CD8-positive, alpha-beta memory T cell (primary cell): ENCODE results near the gene ZC3H15. TPM values are rescaled to one million over a fixed set of nuclear protein-coding genes. Genes with fewer than 3 reads are reported as not detected.

ENCODE experiments used
- CTCF ChIA-PET: fragments of 350-600 bp; sonication (Branson Sonifier 250); formaldehyde crosslinking; loops from one replicate; lab custom pipeline; 2021; ENCODE audit warnings: antibody characterized with exemption; lab: Charles Lee
- POLR2A ChIA-PET: fragments of 350-600 bp; sonication (Branson Sonifier 250); formaldehyde crosslinking; loops from one replicate; lab custom pipeline; 2021; ENCODE audit warnings: antibody characterized with exemption; lab: Charles Lee
- DNase-seq, 5 donors: peaks; one replicate each; pipeline versions ENCODE4 v3.0.0 to v3.0.0-alpha.2; 2020 to 2022; ENCODE audit warnings: mixed read lengths in 1 of 5
- H3K27ac ChIP-seq: one replicate; pipeline ENCODE4 v1.7.0; 2013; ENCODE audit warnings: low read depth, mild to moderate bottlenecking, low read length, moderate library complexity
- H3K27me3 ChIP-seq: 2 replicates; pipeline ENCODE4 v1.7.0; 2013; ENCODE audit warnings: low read length, mild to moderate bottlenecking; ENCODE audit not compliant: insufficient read depth, poor library complexity, severe bottlenecking
- H3K36me3 ChIP-seq: 2 replicates; pipeline ENCODE4 v1.7.0; 2013; ENCODE audit warnings: mild to moderate bottlenecking, low read length, moderate library complexity; ENCODE audit not compliant: insufficient read depth
- H3K4me1 ChIP-seq: 2 replicates; pipeline ENCODE4 v1.7.0; 2013; ENCODE audit warnings: mild to moderate bottlenecking, low read length, moderate library complexity; ENCODE audit not compliant: insufficient read depth
- H3K4me3 ChIP-seq: 2 replicates; pipeline ENCODE4 v1.7.0; 2013; ENCODE audit warnings: mild to moderate bottlenecking, low read length
- H3K9me3 ChIP-seq: 2 replicates; pipeline ENCODE4 v1.7.0; 2013; ENCODE audit warnings: mild to moderate bottlenecking, low read length
- H3K27ac Mint-ChIP-seq, 8 donors: one replicate each; pipeline ENCODE4 v1.8.0; 2020 to 2021; ENCODE audit warnings: mixed read lengths in 8 of 8, mild to moderate bottlenecking in 6 of 8, inconsistent platforms in 3 of 8, moderate library complexity in 3 of 8
- H3K27me3 Mint-ChIP-seq, 2 donors: one replicate each; pipeline ENCODE4 v1.8.0; 2020 to 2021; ENCODE audit warnings: mixed read lengths in 2 of 2, mild to moderate bottlenecking in 1 of 2, moderate library complexity in 1 of 2
- H3K36me3 Mint-ChIP-seq, 3 donors: one replicate each; pipeline ENCODE4 v1.8.0; 2020 to 2021; ENCODE audit warnings: mixed read lengths in 3 of 3, inconsistent platforms in 1 of 3, mild to moderate bottlenecking in 1 of 3
- H3K4me1 Mint-ChIP-seq, 3 donors: one replicate each; pipeline ENCODE4 v1.8.0; 2020 to 2021; ENCODE audit warnings: mixed read lengths in 3 of 3, inconsistent platforms in 1 of 3, mild to moderate bottlenecking in 1 of 3
- H3K4me3 Mint-ChIP-seq, 7 donors: one replicate each; pipeline ENCODE4 v1.8.0; 2020 to 2021; ENCODE audit warnings: mixed read lengths in 7 of 7, mild to moderate bottlenecking in 6 of 7, moderate library complexity in 4 of 7, inconsistent platforms in 2 of 7
- H3K9me3 Mint-ChIP-seq, 5 donors: one replicate each; pipeline ENCODE4 v1.8.0; 2020 to 2022; ENCODE audit warnings: mixed read lengths in 5 of 5, mild to moderate bottlenecking in 3 of 5, moderate library complexity in 2 of 5, inconsistent platforms in 1 of 5
- polyA plus RNA-seq: library from polyadenylated mRNA; unstranded; fragments of 300-500 nt; fragmentation: Illumina TruSeq; gene quantifications from one replicate; pipeline ENCODE4 v1.2.3, GENCODE V29; 2021
- total RNA-seq, 2 experiments: library from RNA; stranded (reverse); gene quantifications; one replicate each; pipeline ENCODE4 v1.2.3, GENCODE V29; 2021

ZC3H15 gene
- total and polyA plus RNA-seq, 3 experiments from 2014 or later, result 66.9 to 104 (median 101) TPM

DNA sequence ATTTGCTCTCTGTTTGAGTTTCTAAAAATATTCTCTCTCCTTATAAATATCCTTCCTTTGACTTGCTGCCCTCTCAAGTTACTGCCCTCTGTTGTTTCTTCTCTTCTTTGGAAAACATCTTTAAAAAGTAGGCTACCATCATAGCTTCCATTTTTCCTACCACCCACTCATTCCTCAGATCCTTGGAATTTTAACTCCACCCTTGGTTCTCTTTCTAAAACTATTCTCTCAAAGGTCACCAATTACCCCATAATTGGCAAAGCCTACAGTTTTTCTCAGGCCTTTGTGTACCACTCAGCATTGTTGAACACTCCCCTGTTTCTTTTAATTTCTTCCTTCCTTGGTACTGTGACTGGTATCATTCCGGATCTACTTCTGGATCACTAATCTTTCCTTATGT lies 60.8 kb downstream of the ZC3H15 start:
- no peak for DNase-seq
- Mint-ChIP-seq H3K36me3 (peaks cover 0 to 7% (median 0%) of the 10 kb centered on the region in 3 donors), H3K4me3 (no peak overlapping the region), H3K27ac (no peak overlapping the region), H3K9me3 (no peaks in the 10 kb centered on the region), H3K4me1 (no peaks in the 10 kb centered on the region), H3K27me3 (peaks cover 14 to 16% of the 10 kb centered on the region in 2 donors)
- no peaks in the 10 kb centered on the region for H3K9me3 ChIP-seq
- no peaks in the 10 kb centered on the region for H3K4me1 ChIP-seq
- no peak overlapping the region for H3K4me3 ChIP-seq
- ChIA-PET POLR2A (no interaction called here), CTCF (no interaction called here)
- H3K27me3 ChIP-seq, result no peaks in the 10 kb centered on the region
- H3K27ac ChIP-seq, result no peak overlapping the region
- no peaks in the 10 kb centered on the region for H3K36me3 ChIP-seq

GRCh38 chr2:186551323-186552050 lies 65.4 kb downstream of the ZC3H15 start:
- Histone ChIP-seq H3K36me3 (no peaks in the 10 kb centered on the region), H3K27ac (no peak overlapping the region), H3K4me1 (no peaks in the 10 kb centered on the region), H3K4me3 (no peak overlapping the region), H3K9me3 (no peaks in the 10 kb centered on the region), H3K27me3 (no peaks in the 10 kb centered on the region)
- H3K36me3 Mint-ChIP-seq, result no peaks in the 10 kb centered on the region
- no peak for DNase-seq
- no peak overlapping the region for H3K27ac Mint-ChIP-seq
- CTCF ChIA-PET, result no interaction called here
- H3K9me3 Mint-ChIP-seq, result no peaks in the 10 kb centered on the region
- POLR2A ChIA-PET, result no interaction called here
- H3K4me1 Mint-ChIP-seq, result no peaks in the 10 kb centered on the region
- no peak overlapping the region for H3K4me3 Mint-ChIP-seq
- peaks cover 4 to 8% of the 10 kb centered on the region in 2 donors for H3K27me3 Mint-ChIP-seq

- Mint-ChIP-seq H3K4me3 (no peak overlapping the region), H3K4me1 (no peaks in the 10 kb centered on the region), H3K27ac (no peak overlapping the region), H3K27me3 (peaks cover 4 to 6% of the 10 kb centered on the region in 2 donors), H3K36me3 (no peaks in the 10 kb centered on the region), H3K9me3 (no peaks in the 10 kb centered on the region)
- Histone ChIP-seq H3K9me3 (no peaks in the 10 kb centered on the region), H3K36me3 (no peaks in the 10 kb centered on the region), H3K4me3 (no peak overlapping the region), H3K27ac (no peak overlapping the region), H3K4me1 (no peaks in the 10 kb centered on the region), H3K27me3 (no peaks in the 10 kb centered on the region)
- CTCF ChIA-PET, result no interaction called here
- no peak for DNase-seq
- POLR2A ChIA-PET, result no interaction called here
These were observed 68.4 kb downstream of the ZC3H15 start for GRCh38 chr2:186554429-186554828.

DNA sequence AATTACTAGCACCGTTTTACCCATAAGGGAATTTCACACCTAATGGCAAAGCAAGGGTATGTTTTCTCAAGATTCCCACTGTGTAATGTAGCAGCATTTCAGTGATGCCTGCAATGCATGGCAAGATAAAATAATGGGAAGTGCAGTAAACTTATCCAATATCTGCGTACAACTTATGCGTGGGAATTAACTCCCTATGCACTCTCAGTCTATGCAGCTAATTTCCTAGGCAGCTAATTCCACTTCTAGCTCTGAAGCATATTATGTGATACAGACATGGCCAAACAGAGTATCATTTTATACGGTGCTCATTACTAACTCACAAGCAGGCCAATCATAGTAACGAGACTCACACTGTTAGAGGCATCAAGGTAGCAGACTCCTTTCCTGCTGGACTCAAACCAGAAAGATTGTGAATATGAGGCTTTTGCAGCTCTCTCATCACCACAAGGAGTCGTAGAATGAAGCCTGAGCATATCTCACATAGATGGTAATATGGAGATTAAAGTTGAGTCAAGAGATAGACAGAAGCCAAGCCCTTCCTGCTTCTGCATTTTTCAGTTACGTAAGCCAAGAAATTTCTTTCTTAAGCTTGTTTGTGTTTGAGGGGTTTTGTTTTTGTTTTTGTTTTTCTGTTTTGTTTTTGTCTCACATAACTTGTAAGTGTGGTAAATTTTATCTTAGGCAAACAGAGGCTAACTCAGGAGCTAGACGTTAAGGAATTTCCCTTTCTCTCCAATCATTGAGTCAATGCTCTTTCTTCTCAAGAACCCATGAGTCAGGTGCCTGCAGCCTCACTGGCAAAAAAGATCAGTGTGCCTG lies 69.0 kb downstream of the ZC3H15 start:
- Mint-ChIP-seq H3K27ac (no peak overlapping the region), H3K27me3 (peaks cover 4 to 5% of the 10 kb centered on the region in 2 donors), H3K4me1 (no peaks in the 10 kb centered on the region), H3K36me3 (no peaks in the 10 kb centered on the region), H3K9me3 (no peaks in the 10 kb centered on the region), H3K4me3 (no peak overlapping the region)
- Histone ChIP-seq H3K27me3 (no peaks in the 10 kb centered on the region), H3K9me3 (no peaks in the 10 kb centered on the region), H3K36me3 (no peaks in the 10 kb centered on the region), H3K27ac (no peak overlapping the region), H3K4me3 (no peak overlapping the region), H3K4me1 (no peaks in the 10 kb centered on the region)
- POLR2A ChIA-PET, result no interaction called here
- no peak for DNase-seq
- CTCF ChIA-PET, result no interaction called here

GRCh38 chr2:186558512-186559276 lies 72.6 kb downstream of the ZC3H15 start:
- H3K27ac ChIP-seq, result no peak overlapping the region
- Mint-ChIP-seq H3K27ac (no peak overlapping the region), H3K4me1 (no peaks in the 10 kb centered on the region), H3K27me3 (peaks cover 2 to 11% of the 10 kb centered on the region in 2 donors), H3K36me3 (peaks cover 0 to 2% (median 0%) of the 10 kb centered on the region in 3 donors), H3K4me3 (no peak overlapping the region), H3K9me3 (peaks cover 0 to 2% (median 0%) of the 10 kb centered on the region in 5 donors)
- no peaks in the 10 kb centered on the region for H3K4me1 ChIP-seq
- ChIA-PET CTCF (no interaction called here), POLR2A (no interaction called here)
- H3K9me3 ChIP-seq, result no peaks in the 10 kb centered on the region
- H3K36me3 ChIP-seq, result no peaks in the 10 kb centered on the region
- no peak overlapping the region for H3K4me3 ChIP-seq
- no peaks in the 10 kb centered on the region for H3K27me3 ChIP-seq
- no peak for DNase-seq

Other genes with a start within 250 kb of the ZC3H15 start
- gene ITGAV, start 103.8 kb downstream of the ZC3H15 start, total RNA-seq, result 10 to 100 TPM in 1 of 2 experiments, 1 to 10 TPM in 1; 8.7 to 10.7 TPM
- gene ITGAV, start 103.8 kb downstream of the ZC3H15 start, polyA plus RNA-seq, result 3.2 TPM
- under 1 TPM; 0.68 to 0.75 TPM for gene FAM171B, start 207.8 kb downstream of the ZC3H15 start, total RNA-seq
- 0.32 TPM for gene FAM171B, start 207.8 kb downstream of the ZC3H15 start, polyA plus RNA-seq